Endothelial cell of umbilical vein (primary cell): Measurements from ENCODE around the gene RCOR3.

Source experiments
- CTCF ChIP-seq, 2 donors: IDR thresholded peaks; 1 replicate in 1 of 2; 2 replicates in 1 of 2; pipeline ENCODE4 v1.5.1; 2011; ENCODE audit warnings: low read length in 2 of 2, mild to moderate bottlenecking in 2 of 2, moderate library complexity in 2 of 2, control low read depth in 1 of 2, inconsistent platforms in 1 of 2, low read depth in 1 of 2; ENCODE audit not compliant: insufficient read depth in 1 of 2; ENCODE audit errors: extremely low read depth in 1 of 2
- EZH2 ChIP-seq: IDR thresholded peaks from 2 replicates; pipeline ENCODE4 v1.6.1; 2012; ENCODE audit warnings: borderline replicate concordance, low read depth, mild to moderate bottlenecking, moderate library complexity, low read length, inconsistent platforms; ENCODE audit not compliant: severe bottlenecking
- JUN ChIP-seq: IDR thresholded peaks from 2 replicates; pipeline ENCODE4 v1.6.1; 2011; ENCODE audit warnings: borderline replicate concordance, low read depth; ENCODE audit not compliant: insufficient read length, insufficient read depth
- POLR2A ChIP-seq: IDR thresholded peaks from 2 replicates; pipeline ENCODE4 v1.6.1; 2012; ENCODE audit warnings: low read depth, mild to moderate bottlenecking, control low read depth, low read length
- POLR2AphosphoS5 ChIP-seq: IDR thresholded peaks from 2 replicates; pipeline ENCODE4 v1.6.1; 2012; ENCODE audit warnings: low read depth, mild to moderate bottlenecking, control low read depth, low read length, moderate library complexity; ENCODE audit not compliant: insufficient read depth
- TF ChIP-seq, protein P1 (sequence below): IDR thresholded peaks from 2 replicates; pipeline ENCODE4 v1.6.1; 2011; ENCODE audit not compliant: insufficient read depth, insufficient read length

DNA sequence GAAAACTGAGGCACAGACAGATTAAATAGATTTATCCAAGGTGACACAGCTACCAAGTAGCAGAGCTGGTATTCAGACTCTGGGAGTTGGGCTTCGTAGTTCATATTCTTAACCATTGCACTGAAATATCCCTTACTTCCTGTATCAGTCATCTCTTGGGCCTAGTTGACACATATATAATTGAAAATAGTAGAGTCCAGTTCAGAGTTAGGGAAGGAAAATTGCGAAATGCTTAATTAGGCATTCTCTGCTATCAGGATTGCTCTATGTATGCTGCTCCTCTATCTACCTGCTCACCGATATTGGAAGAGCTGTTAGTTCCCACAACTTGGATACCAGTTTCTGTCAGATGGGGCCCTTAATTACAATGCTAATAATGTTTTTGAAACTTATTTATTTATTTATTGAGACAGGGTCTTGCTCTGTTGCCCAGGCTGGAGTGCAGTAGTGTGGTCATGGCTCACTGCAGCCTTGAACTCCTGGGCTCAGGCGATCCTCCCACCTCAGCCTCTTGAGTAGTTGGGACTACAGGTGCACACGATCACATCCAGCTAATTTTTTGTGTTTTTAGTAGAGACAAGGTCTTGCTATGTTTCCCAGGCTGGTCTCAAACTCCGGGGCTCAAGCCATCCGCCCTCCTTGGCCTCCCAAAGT lies 8.2 kb downstream of the RCOR3 start:
- TF ChIP-seq CTCF (IDR thresholded peaks at IDR 0.05; ENCODE audit: extremely low read depth in 1 of 2, insufficient read depth in 1 of 2, low read depth in 1 of 2, low read length in 2 of 2), result no peak
- no peak for TF ChIP-seq POLR2AphosphoS5
- TF ChIP-seq JUN, result no peak
- TF ChIP-seq POLR2A, result no peak
- TF ChIP-seq, protein P1, sequence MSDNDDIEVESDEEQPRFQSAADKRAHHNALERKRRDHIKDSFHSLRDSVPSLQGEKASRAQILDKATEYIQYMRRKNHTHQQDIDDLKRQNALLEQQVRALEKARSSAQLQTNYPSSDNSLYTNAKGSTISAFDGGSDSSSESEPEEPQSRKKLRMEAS, result no peak
- TF ChIP-seq EZH2, result no peak
